GM21447 (cell line): ENCODE data around the gene DTD1.
A peak's percentile ranks its signal among the peaks of the same experiment; 100 is the strongest.

Experiments used
- ATAC-seq: cut with Tn5 transposase; IDR thresholded peaks from one replicate; pipeline ENCODE4 v1.9.1; 2021; ENCODE audit not compliant: unreplicated experiment

Gene DTD1

DNA sequence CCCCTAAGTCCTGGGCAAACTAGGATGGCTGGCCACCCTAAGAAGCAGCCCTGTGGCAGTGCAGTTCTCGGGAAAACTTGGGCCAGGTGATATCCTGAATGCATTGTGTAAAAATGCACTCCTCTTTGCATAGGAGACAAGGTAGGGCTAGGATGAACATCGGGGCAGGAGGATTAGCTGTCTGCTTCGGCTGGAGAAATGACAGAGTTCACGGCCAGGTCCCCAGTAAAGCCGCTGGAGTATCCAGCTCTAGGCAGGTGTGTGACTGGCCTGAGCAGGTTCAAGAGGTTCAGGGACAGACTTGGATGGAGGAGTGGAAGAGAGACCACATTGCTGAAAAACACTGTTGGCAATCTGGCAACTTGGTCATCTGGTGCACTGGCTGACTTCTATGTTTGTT lies 26.4 kb downstream of the DTD1 start:
- ATAC-seq = no peak

DNA sequence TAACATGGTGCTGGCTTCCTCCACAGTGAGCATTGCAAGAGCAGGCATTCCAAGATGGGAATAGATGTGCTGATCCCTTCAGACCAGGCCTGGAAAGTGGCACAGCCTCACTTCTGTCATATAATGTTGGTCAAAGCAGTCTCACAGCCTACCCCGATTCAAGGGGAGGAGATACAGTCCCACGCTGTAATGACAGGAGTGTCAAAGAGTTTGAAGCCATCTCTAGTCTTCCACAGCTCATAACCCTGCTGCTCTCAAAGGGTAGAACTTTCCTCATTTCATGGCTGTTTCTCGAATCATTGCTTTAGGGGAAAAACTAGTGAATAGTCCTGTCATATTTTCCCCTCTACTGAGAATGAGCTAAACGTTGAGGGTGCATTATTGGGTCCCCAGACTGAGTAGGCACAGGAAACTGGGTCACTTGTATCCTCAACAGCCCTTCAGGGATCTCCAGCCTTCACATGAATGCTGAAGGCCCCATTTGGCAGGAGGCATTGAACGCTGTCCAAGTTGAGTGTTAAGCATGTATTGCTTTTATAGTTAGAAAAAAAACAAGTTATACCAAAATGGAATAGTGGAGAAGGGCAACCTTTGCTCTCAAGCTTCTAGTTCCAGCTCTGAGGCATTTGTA lies 27.3 kb downstream of the DTD1 start:
- ATAC-seq = no peak

DNA sequence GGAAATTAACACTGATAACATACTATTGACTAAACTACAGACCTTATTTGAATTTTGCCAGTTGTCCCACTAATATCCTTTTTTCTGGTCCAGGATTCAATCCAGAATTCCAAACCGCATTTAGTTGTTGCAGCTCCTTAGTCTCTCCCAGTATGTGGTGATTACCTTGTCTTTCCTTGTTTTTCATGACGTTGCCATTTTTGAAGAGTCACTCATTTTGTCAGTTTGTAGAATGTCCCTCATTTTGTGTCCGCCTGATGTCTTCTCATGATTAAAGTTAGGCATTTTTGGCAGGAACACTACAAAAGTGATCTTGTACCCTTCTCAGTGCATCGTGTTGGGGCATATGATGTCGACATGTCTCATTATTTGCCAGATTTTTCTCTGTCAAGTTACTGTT lies 33.1 kb downstream of the DTD1 start:
- ATAC-seq = no peak

DNA sequence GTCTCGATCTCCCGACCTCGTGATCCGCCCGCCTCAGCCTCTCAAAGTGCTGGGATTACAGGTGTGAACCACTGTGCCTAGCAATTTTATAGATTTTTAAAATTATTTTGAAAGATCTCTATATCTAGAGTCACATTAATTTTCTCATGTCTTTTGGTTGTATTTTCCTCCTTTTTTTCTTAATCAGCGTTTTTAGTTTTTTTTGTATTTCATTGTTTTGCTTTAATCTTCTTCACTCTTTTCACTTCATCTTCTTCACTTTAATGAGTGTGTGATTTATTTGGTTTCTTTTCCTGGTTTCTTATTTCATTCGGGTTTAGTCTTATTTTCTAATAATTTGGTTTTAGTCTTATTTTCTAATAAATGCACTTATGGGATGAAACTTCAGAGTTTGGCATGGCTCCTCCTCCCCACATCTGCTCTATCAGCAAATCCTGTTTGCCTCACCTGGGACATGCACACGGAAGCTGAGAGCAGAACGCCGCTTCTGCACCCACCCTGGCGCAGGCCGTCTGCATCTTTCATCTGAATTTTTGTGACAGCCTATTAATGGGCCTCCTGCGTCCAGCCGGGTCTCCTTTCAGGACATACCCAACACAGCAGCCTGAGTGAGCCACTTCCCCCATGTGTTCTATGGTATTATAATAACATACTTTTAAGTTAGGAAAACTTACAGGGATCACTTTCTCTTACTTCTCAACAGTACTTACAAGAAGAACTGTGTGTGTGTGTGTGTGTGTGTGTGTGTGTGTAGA lies 35.5 kb downstream of the DTD1 start:
- no peak for ATAC-seq

DNA sequence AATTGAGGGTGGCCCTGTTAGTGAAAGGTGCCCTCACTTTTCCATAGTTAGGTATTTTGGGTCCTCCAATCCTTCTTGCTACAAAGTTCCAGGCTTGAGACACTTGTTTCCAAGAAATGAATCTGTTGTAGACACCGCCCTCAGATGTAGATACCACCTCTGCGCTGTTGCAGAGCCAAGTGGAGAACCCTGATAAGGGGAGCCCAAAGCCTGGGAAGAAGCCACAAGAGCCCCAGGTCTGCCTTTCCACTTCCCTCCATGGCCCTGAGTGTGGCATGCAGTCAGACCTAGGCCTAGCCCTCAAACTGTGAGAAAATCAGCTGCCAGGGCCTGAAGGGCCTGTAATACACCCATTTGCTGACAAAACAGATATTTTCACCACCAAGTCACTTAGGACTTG lies 37.1 kb downstream of the DTD1 start:
- no peak for ATAC-seq

DNA sequence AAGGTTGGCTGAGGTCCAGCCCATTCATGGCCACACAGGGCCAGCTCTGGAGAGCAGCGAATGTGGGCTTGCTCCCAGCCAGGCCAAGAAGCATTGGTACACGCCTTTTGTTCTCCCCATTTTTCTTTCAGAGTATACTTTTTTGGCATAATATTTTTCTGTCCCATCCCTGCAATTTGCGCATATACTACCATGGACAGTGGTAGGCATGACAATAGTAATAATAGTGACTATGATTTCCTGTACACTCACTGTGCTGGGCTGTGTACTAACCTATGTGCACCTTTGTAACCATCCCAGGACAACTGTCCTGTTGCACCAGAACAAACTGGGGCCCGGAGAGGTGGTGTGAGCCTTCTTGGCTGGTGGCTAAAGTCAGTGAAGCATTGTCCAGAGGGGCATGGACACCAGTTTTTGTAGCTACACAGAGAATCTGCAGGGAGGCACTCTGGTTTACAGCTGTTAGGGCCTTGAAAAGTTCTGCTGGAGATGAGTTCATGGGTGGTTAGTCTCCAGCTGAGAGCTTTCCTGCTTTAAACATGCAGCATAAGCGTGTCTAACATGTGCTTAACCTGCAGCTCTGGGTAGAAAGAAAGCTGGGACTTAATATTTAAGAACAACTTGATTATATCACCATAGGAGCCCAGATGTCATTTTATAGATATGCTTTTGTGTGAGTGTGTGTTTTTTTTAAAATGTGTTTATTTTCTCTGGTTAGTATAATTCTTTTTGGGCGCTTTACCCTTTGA lies 38.2 kb downstream of the DTD1 start:
- no peak for ATAC-seq

DNA sequence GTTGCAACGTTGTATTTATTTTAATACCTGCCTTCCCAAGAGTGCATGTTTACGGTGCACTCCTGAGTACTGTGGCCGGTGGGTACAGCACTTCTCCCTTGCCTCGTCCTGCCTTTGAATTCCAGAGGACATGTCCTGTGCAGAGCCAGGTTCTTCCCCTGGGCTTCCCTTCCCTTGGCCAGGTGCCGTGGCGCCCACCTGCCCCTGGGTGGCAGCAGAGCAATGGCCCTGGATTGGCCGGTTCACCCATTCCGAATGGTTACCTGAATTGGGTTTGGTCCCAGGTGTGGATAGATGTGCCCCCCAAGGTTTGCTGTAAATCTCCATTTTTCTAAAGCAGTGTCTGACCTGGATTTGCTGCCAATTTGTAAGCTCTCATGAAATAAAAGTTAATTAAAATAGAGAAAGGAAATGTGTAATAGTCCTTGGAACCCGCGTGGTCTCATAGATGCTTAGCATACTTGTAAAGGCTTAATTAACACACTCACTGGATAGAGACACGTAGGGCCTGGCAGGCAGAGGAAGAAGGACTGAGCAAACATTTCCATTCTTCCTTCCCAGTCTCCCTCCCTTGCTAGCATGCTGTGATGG lies 40.6 kb downstream of the DTD1 start:
- no peak for ATAC-seq

DNA sequence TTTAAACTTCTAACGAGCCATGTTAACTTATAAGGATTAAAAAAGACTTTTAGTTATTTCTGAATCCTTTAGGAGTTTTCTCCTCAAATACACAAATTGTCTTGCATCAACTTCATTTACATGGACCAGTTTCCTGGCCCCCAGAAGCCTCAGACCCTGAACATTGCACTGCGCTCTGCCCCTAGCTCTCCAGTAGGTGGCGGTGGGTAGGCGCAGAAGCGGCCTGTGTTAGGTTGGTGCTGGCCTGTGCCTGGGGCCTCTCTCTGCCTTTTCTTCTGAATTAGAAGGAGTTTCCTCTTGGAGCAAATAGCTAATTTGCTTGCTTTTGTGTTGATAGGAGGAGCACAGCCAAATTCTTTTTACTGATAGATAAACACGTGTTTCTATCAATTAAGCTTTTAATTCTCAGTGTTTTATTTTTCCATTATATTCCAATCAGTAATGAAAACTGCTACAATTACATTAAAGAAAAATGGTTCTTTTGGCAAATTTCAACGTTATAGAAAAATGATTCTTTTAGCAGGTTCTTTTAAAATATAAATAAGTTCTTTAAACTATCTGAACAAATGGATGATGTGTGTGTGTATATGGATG lies 44.4 kb downstream of the DTD1 start:
- ATAC-seq = peak; percentile 88

DNA sequence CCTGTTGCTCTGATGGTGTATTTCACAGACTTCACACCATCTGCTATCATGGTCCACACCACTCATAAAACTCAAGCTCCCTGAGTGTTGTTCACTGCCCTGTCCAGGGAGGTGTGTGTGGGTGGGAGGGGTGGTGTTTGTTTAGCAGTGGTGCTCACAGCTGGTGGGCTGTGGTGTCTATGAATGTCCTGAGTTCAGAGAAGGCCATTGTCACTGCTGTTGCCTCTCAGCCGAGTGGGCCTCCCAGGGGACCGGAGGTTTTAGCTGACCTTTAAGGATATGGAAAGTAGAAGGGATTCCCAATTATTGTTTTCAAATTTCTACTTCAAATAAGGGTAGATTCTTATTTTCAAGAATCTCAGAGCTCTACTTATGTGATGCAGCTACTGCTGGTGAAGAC lies 45.6 kb downstream of the DTD1 start:
- no peak for ATAC-seq

DNA sequence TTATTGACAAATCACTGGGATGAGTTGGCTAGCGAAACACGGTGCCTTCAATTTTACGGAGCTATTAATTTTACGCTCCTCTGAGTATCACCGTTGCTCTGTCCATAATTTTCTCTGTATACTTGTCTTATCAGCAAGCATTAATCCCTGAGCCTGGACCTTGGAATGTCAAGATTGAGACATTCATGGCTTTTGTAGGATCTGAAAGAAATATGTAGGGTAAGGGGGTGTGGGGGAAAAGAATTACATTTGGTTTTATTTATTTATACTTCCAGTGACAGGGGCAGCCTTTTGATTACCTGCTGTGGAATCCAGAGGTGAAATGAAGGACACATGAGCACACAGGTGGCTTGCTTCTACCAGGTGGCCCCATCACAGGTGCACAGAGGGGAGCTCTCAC lies 46.6 kb downstream of the DTD1 start:
- no peak for ATAC-seq

DNA sequence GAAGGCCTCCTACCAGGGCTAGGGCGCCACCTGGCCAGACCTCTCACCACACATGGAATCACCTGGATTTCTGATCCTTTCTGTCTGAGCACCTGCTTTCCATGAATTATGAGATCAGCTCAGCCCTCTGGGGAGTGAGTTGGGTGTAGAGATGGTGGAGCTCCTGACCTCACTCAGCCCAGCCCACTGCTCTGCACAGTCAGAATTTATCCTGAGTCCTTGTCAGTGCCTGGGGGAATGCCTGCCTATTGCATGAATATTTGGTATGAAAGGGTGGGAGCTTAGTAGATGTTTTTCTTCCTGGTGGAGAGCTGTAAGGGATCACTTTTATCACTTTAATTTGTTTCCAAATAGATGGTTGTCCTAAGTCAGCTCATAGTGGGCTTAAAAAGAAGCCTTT lies 47.5 kb downstream of the DTD1 start:
- ATAC-seq = no peak

DNA sequence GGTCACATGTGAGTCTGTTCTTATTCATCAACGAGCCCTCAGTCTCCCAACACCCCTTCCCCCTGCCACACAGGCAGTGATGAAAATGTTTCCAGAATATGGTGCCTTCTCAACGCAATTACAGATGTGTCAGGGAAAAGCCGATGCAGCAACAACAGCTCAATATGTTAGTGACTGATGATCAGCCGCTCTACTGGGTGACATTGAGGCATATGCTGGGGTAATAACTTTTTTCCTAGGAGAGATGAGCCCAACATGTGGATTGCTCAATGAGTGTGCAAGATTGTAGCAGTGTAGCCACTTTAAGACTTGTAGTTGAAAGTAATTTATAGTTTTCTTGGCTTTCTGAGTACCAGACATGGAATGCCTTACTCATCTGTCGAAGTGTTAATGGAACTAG lies 49.4 kb downstream of the DTD1 start:
- no peak for ATAC-seq

DNA sequence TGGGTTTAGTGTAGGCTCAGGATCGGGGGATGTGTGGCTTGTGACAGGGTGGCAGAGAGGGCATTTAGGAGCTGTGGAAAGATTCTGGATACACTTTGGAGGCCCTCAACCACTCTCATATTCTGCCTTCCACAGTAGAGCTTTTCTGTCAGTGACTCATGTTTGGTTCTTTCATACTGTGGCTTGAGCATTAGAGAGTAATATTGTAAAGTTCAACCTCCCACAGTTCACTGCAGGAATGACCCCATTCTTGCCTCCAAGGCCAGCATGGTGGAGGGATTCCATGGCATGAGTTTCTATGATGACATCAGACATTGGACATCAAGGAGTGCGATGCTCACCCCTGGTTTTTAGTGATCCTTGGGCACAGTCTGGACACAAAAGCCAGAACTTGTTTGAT lies 50.9 kb downstream of the DTD1 start:
- no peak for ATAC-seq

DNA sequence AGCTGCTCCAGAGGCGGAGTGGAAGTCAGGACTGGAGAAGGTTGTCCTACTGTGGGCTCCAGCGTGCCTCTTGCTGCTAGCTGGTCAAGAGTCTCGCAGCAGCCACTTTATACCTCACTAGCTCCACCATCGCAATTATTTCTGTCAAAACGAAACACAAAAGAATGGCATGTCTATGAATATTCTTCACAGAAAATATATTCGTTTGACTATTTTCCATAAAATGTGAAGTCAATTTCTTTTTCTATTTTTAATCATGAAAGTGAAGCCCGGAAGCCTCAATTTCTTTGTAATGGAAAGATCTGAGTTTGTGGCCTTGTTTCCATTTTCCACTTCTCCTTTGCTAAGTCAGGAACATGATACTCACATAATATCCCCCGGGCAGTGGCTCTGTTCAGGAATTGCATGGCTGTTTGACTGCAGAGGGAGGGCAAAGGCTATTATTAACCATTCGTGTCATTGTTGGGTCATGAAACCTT lies 51.7 kb downstream of the DTD1 start:
- no peak for ATAC-seq

DNA sequence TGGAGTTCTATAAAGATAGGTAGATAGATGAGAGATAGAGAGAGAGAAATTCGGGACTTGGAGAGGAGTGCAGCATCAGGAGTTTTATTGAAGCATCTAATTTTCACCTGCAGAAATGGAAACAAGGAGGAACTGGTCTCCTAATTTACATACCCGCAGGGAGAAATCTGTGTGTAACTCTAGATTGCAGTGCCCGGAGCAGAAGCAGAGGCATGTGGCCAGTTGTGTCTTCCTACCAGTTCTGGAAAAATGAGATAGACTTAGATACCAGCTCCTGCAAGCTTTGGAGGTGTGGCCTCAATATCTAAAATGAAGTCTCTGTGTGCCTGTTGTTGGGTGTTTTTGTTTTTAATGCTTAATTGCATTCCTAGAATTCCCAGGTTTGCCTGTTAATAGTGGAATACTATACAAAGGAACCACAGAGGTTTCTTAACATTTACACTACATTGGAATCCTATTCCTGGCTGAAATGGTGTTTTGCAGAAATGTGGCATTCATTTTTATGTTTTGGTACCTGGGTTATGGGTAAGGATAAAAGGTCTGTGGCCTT lies 57.4 kb downstream of the DTD1 start:
- ATAC-seq = no peak

DNA sequence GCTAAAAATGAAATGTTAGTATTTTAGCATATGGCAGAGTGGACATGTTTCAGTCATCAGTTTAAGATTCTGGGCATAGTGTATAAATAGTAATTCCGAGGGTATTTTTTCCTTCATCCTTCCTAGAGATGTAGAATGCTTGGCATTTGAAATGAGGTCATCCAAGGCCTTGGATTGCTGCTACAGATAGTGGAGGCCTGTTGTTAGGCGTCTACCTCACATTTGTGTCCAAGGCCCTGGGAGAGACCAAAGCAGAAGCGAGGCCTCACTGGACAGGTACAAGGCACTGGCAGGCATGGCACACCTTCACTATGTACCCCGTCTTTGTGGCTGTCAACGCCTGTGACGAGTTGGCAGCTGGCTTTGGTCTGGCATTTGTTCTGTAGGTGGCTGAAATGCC lies 58.0 kb downstream of the DTD1 start:
- no peak for ATAC-seq

DNA sequence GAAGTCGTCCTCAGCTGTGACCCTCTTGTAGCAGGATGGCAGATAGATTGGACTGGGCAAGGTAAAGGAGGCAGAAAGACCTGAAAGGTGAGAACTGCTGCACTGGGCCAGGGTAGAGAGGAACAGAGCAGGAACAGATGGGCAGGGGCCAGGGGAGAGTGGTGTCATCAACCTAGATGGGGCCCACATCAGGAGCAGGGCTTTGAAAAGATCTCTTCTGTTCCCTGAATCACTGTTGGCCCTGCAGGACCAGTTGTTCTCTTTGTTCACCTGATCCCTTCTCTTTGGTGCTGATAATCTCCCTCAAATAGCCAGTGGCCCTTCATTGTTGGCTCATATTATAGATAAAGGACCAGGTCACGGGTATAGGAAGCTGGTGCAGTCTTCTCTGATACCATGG lies 59.9 kb downstream of the DTD1 start:
- no peak for ATAC-seq

DNA sequence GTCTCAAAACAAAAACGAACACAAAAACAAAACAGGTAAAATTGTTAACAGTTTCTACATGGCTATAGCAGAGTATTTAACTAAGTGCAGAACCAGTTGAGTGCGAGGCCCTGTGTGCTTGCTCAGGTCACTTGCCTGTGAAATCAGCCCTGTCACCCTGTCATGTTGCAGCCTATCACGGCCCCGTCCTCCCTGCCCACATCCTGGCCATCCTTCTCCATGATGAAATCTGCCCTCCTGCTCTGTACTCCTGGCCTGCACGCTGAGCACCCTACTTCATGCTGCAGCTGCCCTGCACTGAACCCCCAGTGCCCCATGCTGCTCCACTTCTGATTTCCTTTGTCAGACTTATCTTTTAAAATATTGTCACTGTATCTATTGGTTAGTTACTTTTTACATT lies 62.4 kb downstream of the DTD1 start:
- no peak for ATAC-seq

DNA sequence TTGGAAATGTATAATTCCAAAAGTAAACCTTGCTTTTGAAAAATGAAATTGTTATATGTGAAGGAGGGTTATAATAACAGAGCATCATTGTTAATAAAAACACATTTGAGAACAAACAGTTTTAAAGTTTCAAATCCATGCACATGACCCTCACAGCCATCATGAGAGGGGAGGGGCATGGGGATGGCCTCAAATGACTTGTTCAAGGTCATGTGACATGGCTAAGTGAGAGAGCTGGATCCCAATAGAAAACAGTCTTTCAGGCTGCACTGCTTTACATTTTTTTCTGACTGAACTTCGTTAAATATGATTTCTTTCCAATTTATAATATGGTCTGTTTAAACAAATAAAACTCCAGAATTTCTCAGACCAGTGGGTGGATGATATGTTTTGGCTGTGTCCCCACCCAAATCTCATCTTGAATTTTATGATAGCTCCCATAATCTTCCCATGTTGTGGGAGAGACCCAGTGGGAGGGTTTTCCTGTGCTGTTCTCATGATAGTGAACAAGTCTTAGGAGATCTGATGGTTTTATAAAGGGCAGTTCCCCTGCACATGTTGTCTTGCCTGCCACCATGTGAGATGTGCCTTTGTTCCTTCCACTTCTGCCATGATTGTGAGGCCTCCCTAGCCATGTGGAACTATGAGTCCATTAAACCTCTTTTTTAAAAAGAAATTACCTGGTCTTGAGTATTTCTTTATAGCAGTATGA lies 66.0 kb downstream of the DTD1 start:
- ATAC-seq = no peak

DNA sequence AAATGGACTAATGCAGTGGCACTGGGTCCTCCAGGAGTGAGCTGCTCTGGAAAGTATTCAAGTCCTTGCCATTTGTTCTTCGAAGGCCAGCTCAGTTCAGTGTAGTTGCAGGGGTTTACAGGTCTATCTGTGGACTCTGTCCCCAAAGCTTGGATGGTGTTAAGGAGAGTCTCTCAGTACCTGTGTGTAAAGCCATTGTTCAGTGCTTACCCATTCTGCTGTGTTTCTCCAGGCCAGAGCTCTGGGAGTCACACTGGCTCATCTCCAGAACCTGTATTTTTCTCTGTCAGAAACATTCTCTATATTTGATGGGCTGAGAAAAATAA lies 66.6 kb downstream of the DTD1 start:
- no peak for ATAC-seq

DNA sequence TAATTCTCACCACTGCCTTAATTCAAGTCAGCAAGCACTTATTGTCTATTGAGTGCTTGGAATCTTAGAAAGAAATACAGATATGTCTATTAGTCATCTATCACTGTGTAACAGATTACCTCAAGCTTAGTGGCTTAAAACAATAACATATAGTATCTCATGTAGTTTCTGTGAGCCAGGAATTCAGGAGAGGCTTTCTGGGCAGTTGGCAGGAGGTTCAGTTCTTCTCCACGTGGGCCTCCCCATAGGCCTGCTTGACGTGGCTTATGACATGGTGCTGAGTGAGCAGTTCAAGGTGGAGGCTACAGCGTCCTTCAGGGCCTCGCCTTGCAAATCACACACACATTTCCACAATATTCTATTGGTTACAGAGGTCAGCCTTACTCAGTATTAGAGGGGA lies 69.7 kb downstream of the DTD1 start:
- no peak for ATAC-seq
